Measurements from ENCODE around the gene KRTAP10-3.

Gene KRTAP10-3

DNA sequence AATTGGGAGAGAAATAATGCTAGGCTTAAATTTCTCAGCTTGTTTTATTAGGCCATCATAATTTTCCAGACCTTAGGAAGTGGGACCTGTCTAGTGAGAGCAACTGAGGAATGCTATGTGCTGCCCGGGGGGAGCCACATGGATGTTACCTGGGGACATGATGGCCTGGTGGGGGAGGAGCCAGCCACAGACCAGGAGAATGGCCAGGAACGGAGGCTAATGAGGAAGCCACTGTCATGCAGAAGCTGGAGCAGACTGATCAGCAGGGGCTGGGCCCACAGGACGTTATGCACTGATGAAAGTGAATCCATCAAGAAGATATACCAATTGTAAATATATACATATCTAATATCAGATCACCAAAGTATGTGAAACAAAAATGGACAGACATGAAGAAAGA, 14.0 kb downstream of the KRTAP10-3 start:
- no peak for DNase-seq

DNA sequence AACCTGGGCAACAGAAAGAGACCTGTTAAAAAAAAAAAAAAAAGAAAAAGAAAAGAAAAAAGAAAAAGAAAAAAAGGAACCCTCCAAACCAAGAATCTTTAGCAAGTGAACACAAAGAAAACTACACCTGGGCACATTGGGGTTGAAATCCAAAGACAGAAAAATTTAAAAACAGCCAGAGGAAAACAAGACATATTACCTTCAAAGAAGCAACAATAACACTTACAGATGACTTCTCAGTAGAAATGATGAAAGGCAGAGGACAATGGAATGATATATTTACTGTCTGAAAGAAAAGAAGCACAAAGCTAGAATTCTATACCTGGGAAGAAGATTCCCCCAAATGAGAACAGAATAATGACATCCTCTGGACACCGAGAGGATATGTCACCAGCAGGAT, 15.9 kb downstream of the KRTAP10-3 start:
- no peak for DNase-seq

DNA sequence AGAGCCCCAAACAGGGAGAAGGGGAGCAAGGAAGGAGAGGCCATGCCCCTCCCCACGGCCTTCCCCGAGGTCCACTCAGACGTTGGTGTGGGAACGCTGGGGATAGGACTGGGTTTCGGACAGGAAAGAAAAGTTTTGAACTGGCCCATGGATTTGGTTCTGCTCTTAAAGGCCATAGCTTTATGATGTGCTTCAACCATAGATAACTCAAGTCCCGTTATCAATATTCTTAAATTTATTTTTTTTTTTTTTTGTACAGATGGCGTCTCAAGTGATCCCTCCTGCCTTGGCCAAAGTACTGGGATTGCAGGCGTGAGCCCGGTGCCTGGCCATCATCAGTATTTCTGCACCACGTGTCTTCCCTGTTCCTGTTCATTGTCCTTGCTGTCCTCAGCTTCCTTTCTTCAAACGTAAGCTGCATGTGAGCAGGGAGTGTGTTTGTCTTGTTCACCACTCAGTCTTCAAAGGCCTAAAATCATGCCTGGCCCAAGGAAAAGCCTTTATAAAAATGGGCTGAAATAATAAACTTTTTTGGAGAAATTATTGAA, 17.8 kb downstream of the KRTAP10-3 start:
- no peak for DNase-seq

DNA sequence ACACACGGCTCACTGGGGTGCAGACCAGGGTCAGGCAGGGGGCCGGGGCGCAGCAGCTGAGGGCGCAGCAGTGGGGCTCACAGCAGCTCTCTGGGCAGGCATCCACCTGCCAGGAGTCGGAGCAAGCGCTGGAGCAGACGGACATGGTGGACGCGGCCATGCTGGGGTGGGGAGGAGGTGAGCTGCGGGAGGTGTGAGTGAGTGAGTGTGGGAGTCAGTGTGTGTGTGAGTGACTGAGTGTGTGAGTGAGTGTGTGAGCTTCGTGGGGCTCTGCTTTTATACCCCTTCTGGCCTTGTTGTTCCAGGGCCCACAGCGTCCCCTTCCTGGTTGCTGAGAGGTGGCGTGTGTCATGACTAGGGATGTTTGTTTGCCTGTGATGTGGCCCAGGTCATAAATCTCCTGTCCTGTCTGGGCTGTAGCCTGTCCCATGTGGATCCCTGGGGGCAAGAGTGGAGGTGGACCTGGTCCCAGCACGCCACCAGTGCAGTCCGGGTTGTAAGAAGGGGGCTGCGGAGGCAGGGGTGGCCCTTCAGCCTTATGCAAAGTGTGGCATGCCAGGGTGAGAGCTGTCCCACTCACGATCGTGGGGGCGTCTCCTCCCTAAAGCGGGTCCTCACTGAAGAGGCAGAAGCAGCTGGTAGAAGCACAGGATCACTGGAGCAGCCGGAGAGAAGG, 18.5 kb downstream of the KRTAP10-3 start, which contains the start of gene KRTAP10-1:
TSS of gene KRTAP10-1 (minus strand) at position 205 of the 676 bp plus-strand sequence. CDS start at position 160, 45 bp downstream.
- DNase-seq = no peak

DNA sequence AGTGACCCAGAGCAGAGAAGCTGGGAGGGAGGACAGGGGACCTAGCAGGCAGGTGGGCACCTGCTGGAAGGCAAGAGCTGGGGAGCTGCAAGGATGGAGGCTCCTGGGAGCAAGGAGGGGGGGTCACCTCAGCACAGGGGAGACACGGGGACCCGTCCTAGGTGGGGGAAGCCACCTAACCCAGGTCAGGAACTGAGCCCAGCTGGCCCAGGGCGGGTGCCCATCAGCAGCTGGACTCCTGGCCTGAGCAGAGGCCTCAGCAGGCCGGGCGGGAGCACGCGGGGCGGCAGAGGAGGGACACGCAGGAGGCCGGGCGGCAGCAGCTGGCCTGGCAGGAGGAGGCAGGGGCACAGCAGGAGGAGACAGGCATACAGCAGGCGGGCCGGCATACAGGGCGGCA, 19.5 kb downstream of the KRTAP10-3 start:
- no peak for DNase-seq

DNA sequence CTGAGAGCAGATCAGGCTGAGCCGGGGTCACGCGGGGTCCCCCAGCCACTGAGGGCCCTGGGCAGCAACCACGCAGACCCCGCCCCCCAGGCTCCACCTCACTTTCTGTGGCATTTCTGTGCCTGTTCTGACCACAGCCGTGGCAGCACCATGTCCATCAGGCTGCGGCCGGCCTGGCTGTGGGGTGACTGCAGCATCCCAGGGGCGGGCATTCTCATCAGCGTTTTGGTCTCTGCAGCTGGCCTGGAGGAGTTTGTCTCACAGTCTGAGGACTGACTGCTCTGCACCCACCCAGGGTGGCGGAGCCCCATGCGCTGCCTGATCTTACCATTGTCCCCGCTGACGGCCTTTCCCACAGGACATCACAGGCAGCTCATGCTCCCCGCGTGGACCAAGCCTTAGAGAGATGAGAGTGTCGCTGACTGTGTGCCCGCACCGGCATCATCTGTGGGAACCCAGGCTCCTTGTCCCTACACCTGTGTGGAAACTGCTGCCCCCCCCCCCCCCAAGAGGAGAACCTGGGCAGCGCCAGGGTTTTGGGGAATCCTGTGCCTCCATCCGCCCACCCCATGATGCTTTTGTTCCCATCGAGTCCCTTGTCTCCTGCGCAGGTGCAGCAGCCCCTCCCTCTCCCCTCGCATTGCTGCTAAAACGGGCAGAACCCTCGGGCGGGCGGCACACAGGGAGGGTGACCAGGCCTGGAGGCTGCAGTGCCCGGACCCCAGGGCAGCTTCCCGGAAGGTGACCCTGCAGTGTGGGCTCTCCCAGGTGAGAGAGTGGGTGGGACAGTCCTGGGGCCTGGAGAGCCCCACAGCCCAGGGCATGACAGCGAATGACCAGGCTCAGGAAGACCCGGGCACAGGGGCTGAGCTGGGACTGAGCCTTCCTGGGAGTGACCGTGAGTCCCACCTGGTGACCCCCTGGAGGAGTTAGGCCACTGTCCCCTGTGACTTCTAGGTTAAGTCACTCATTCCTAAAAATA, 20.4 kb downstream of the KRTAP10-3 start:
- DNase-seq = no peak

DNA sequence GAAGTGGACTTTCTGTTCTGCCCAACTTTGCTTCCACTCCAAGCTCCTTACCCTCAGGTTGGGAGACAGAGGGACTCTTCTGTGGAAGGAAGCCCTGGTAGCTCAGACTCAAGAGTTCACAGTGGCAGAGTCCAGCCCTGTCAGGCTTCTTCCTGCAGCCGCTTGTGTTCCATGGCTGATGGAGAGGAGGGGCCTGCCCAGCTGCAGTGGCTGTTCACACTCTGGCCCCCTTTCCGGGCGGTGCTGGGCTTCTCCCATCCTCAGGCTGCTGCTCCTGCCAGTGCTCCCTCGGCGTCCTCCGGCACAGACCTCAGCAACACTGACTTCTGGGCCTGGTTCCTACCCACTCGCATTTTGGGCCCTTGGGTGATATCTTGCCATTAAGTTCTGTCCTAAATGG, 22.6 kb downstream of the KRTAP10-3 start:
- no peak for DNase-seq

DNA sequence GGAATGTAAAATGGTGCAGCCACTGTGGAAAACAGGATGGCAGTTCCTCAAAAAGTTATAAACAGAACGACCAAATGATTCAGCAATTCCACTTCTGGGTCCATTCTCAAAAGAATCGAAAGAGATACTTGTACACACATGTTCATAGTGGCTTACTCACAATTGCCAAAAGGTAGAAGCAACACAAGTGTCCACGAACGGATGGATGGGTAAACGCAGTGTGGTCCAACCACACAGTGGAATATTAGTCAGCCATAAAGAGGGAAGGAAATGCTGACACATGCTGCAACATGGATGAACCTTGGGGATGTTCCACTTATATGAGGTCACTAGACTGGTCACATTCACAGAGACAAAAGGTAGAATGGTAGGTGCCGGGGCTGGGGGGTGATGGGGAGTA, 23.9 kb downstream of the KRTAP10-3 start:
- DNase-seq = no peak

DNA sequence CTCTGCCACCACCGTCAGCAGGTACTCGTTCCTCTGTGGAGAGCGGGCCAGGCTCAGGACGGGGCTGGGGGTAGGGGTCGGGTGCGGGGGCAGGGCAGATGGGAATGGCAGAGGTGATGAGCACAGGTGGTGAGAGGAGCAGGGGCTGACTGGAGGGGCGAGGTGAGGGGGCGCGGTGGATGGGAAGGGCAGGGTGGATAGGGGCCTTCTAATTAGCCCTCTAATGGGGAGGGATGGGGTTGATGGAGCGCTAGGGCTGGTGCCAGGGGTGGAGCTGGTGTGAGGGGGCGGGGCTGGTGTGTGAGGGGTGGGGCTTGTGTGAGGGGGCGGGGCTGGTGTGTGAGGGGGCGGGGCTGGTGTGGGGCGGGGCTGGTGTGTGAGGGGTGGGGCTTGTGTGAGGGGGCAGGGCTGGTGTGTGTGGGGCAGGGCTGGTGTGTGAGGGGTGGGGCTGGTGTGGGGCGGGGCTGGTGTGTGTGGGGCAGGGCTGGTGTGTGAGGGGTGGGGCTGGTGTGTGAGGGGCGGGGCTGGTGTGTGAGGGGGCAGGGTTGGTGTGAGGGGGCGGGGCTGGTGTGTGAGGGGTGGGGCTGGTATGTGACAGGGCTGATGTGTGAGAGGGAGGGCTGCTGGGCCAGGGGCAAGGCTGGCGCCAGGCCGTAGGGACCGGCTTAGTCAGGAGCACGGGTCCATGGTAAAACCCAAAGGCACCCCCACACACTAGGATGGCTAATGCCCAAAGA, 24.5 kb downstream of the KRTAP10-3 start:
- DNase-seq = no peak

DNA sequence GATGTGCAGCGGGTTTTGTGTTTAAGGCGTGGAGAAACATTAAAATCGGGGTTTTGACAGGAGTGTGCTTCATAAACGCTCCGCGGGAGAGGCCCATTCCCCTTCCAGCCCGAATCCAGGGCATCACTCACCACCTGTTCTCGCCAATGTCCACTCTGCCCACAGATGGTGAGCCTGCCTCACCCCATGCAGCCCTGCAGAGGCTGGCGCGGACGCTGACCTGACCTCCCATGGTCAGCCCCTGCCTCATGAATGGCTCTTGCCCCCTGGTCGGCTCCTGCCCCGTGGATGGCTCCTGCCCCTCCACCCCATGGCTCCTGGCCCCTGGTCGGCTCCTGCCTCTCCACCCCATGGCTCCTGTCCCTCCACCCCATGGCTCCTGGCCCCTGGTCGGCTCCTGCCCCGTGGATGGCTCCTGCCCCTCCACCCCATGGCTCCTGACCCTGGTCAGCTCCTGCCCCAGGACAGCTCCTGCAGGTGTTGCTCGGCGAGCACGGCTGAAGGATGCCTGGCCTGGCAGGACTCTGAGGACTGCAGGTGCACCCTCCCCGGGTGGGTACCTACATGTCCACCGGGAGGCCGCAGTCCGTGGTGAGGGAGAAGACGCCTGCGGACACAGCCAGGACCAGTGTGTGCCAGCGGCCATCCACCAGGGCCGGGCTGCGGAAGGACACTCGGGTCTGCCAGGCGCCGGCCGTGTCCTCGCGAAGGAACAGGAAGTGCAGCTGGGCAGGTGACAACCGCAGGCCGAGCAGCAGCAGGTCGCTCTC, 25.3 kb downstream of the KRTAP10-3 start:
- no peak for DNase-seq

DNA sequence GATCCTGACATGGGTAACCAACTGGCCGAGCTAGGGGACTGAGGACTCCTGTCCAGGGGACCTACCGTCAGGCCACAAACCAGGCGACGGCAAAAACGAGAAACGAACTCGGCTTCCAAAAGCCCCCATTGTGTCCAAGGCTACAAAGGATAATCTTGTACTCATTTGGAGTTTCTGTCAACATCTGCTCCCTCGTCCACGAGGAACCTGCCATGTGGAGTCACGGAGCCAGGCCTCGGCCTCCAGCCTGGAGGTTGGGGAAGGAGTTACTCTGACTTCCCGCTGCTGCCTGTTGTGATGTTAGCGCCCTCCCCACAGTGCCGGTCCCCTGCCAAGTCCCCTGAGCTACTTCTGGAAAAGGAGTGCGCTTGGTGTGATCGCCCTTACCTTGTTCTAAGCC, 25.9 kb downstream of the KRTAP10-3 start:
- DNase-seq = no peak

DNA sequence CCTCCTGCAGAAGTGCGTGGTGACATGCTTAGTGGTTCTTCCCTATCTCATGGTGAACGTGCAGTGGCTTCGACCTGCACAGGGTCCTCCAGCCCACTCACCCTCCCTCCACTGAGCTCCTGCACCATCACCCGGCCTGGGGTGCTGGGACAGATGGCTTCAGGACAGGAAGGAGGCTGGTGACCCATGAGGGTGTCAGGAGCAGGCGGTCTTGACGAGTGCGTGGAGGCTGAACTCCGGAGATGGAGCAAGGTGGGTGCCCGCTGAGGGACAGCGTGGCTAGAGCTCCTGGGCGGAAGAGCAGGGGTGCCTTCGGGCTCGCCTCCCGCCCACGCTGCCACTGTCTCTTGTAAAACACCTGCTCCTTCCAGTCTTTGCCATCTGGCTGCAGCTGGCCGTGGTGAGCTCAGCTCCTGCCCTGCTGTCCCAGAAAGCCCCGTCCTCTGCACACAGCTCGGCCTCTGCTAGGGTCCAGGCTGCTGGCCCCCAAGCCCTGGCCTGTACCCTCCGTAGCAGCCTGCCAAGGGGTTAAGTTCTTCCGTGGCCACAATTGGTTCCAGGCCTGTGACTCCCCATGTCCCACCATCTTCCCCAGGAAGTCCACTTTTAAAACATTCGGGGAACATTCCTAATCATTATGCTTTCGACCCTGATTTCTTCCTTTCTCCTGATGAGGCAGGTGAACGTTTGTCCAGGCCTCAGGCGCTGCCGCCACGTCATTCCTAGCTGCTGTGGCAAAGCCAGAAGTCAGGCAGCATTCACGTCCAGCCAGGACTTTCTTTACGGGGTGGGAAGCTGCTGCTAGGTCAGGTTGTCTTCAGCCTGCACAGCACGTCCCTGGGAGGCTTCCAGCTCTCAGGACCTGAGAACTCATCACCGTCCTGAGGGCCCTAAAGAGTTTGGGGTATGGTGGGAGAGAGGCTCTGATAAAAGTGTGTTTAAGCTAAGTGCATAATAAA, 26.7 kb downstream of the KRTAP10-3 start:
- DNase-seq = no peak

DNA sequence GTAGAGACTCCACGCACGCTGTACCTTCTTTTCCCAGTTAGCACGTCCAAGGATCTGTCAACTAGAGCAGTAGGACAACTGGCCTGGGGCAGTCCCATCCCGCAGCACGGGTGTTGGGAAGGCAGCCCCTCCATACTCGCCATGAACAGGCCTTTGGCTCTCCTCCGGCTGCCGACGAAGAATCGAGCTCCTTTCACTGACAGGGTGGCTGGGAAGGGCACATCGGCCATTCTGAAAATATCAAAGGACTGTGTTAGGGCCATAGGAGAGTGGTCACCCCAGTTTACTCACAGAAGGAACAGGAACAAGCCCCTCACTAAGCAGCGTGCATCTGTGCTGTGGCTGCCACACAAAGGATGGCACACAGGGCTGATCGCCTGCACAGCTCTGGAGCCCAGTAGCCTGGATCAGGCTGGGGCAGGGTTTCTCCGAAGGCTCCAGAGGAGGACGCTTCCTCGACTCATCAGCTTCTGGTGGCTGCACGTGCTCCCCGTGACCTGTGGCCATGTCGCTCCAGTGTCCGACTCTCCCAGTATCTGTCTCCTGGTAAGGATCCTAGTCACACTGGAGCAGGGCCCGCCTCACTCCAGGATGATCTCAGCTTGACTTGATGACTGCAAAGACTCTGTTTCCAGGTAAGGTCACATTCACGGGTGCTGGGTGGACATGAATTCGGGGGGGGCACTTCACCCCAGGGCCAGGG, 27.5 kb downstream of the KRTAP10-3 start:
- no peak for DNase-seq

DNA sequence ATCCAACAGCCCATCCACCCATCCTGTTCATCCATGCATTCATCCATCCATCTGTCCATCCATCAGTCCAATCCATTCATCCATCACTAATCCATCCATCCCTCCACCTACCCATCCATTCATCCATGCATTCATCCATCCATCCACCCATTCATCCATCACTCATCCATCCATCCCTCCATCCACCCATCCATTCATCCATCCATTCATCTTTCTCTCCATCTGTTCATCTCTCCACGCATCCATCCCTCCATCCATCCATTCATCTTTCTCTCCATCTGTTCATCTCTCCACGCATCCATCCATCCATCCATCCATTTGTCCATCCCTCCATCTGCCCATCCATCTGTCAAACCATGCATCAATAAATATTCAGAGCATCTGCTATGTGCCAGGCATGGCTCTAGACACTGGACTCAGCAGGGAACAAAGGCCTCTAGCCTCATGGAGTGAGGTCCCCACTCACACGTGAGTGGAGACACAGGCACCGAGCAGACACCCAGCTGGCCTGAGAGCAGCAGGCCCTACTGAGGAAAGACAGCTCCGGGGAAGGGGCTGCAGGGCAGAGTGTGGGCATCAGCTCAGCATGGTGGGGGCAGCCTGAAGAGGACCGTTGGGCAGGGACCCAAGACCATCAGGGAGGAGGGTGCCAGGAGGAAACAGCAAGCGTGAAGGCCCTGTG, 28.2 kb downstream of the KRTAP10-3 start:
- no peak for DNase-seq

DNA sequence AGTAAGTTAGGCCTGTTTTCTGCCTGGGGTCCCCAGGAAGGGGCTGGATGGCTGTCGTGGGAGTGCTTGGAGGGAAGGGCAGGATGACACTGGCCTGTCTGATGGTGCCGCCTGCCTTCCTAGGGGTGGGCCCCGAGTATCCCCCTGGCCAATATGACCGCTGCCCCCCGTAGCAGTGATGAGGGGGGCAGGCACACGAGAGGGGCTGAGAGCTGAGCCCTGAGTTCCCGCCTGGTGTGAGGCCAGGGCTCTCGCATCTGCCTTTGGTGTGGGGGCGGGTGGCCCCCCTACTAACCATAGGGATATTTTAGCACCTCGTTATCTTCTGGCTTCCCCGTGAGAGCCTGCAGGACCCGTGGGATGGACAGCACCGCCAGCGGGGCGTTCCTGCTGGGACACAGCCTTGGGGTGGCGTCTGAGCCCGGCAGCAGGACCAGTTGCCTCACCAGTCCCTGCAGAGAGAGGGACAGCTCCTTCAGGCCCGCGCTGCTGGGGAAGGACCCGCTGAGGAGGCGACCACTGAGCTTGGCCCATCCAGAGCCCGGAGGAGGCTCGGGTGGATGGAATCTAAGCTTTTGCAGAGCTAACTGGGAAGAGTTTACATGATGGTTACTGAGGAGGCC, 29.0 kb downstream of the KRTAP10-3 start:
- no peak for DNase-seq

DNA sequence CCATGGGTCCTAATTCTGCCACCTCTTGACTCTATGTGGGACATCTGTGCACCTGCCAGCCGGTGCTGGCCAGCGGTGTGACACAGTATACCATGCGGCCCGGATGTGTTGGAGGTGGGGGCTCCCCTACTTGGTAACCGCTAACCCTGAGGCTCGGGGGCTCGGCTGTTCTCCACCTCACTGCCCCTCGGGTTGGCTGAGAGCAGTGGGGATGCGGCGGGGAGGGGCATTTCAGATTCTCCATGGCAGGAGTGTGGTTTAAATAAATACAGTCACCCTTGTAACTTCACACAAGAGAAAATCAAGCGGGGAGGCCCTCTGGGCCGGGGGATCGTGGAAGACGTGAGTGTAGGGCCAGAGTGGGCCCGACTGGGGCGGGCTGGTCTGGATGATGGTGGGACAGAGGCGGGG, 29.6 kb downstream of the KRTAP10-3 start:
- DNase-seq = no peak

DNA sequence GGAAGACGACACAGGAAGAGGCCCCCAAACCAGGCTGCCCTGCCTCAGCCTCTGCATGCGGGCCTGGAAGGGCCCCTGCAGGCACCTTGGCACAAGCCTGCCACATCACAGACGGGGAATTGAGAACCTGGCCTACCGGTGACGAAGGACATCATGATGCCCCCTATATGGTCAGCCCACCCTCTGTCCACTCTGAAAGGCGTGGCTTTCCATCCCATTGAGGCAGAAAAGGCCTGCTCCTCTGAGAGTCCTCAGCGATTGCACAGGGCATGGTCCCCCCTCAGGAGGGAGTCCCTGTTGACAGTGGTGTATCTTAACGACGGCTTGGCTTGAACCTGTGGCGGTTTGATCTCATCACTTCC, 30.0 kb downstream of the KRTAP10-3 start:
- no peak for DNase-seq

DNA sequence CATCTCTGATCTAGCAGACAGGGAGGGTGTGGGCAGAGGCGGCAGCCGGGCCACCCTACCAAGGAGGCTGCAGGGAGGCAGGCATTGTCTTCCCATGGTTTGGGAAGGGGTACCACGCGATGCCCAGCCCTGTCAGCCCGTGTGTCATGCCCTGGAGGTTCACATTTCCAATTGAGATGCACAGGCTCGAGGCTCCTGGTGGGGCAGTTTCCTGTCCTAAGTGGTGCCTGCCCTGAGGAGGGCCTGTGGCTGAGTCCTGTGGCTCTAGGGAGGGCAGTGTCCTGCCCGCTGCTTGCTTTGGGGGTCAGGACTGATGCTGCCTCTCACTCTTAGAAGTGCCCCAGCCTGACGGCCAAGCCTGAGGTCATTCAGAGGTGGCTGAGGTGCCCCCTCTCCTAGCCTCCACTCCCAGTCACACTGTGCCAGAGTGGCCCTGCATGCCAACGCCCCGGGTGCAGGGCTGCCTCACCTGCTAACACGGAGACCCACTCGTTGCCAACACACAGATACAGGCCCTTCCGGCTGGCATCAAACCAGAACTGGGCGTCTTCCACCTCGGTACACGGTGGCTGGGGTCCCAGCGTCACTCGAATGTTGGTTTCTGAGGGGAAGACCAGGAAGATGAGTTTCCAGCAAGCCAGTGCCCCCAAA, 30.5 kb downstream of the KRTAP10-3 start:
- no peak for DNase-seq

All from NCI-H446 (cell line).